ENCODE results near the gene FAM219B. TPM values are rescaled to one million over a fixed set of nuclear protein-coding genes. Genes with fewer than 3 reads are reported as not detected.
A peak's percentile ranks its signal among the peaks of the same experiment; 100 is the strongest.

FAM219B gene
- total RNA-seq, 1 donor, result 41.5 TPM

- H3K4me3 ChIP-seq (ENCODE audit: low read depth, low read length), result no peak overlapping the region
- DNase-seq (ENCODE audit: low read depth), result no peak
- TF ChIP-seq CTCF (IDR thresholded peaks at IDR 0.05; ENCODE audit: insufficient read depth, low read depth, low read length), result no peak
Observed at GRCh38 chr15:74893627-74894026, 13.0 kb downstream of the FAM219B start.

- no peak overlapping the region for H3K4me3 ChIP-seq (ENCODE audit: low read depth, low read length)
- TF ChIP-seq CTCF (IDR thresholded peaks at IDR 0.05; ENCODE audit: insufficient read depth, low read depth, low read length), result no peak
- no peak for DNase-seq (ENCODE audit: low read depth)
Observed at GRCh38 chr15:74892931-74893330, 13.7 kb downstream of the FAM219B start.

- no peak for DNase-seq (ENCODE audit: low read depth)
- H3K4me3 ChIP-seq (ENCODE audit: low read depth, low read length), result no peak overlapping the region
- no peak for TF ChIP-seq CTCF (IDR thresholded peaks at IDR 0.05; ENCODE audit: insufficient read depth, low read depth, low read length)
Observed at GRCh38 chr15:74892313-74892712, 14.3 kb downstream of the FAM219B start.

- no peak for TF ChIP-seq CTCF (IDR thresholded peaks at IDR 0.05; ENCODE audit: insufficient read depth, low read depth, low read length)
- H3K4me3 ChIP-seq (ENCODE audit: low read depth, low read length), result no peak overlapping the region
- no peak for DNase-seq (ENCODE audit: low read depth)
Observed at GRCh38 chr15:74891469-74891868, 15.2 kb downstream of the FAM219B start.

GRCh38 chr15:74890665-74890960, 16.0 kb downstream of the FAM219B start:
- peak overlapping the region; percentile 96 for H3K4me3 ChIP-seq (ENCODE audit: low read depth, low read length)
- DNase-seq (ENCODE audit: low read depth), result no peak
- no peak for TF ChIP-seq CTCF (IDR thresholded peaks at IDR 0.05; ENCODE audit: insufficient read depth, low read depth, low read length)

GRCh38 chr15:74889883-74890664, 16.6 kb downstream of the FAM219B start, which contains the start of gene MPI:
TSS of gene MPI (plus strand) at chr15:74890042. CDS start at chr15:74890074, 32 bp downstream.
- TF ChIP-seq CTCF (IDR thresholded peaks at IDR 0.05; ENCODE audit: insufficient read depth, low read depth, low read length), result no peak
- peak within 1 kb of the TSS; percentile 96 for H3K4me3 ChIP-seq (ENCODE audit: low read depth, low read length)
- peak; percentile 74 for DNase-seq (ENCODE audit: low read depth)
